ENCODE measurements around the gene C2. TPM values are rescaled to one million over a fixed set of nuclear protein-coding genes. Genes with fewer than 3 reads are reported as not detected.
A peak's percentile ranks its signal among the peaks of the same experiment; 100 is the strongest.

Gene C2
- total and polyA plus RNA-seq, 12 donors, result 4.6 to 107 (median 36.2) TPM

DNA sequence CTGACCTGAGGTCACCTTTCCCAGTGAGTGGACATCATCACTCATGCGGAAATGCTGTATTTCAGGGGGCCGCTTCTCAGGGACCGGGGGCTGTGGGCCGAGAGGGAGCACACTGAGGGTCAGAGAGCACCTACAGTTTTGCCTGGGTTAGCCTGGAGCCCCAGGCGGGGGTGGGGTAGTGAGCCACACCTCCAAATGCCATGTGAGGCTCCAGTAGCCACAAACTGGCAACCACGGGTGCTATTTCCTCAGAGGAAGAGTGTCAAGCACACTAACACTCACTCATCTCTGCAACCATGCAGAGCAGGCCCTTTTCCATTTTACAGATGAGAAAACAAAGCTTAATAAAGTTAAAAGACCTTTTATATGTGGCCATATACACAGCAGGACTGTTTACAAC is 34.7 kb upstream of the C2 start:
- Histone ChIP-seq H3K4me3 (no peak overlapping the region), H3K27ac (no peak overlapping the region), H3K27me3 (no peaks in the 10 kb centered on the region), H3K4me1 (replicated peaks in 1 of 2) (peaks cover 0 to 10% of the 10 kb centered on the region in 2 donors), H3K36me3 (replicated peaks in 1 of 2) (peaks cover 0 to 74% of the 10 kb centered on the region in 2 donors), H3K9me3 (replicated peaks in 1 of 3) (no peaks in the 10 kb centered on the region)
- 70 to 79% (median 78%) methylated on average over 6 of the region's 6 CpGs for WGBS, 4 donors
- intact Hi-C loops (cut with DNase I), result no loop called here
- TF ChIP-seq POLR2A (IDR thresholded peaks at IDR 0.05), result no peak
- TF ChIP-seq, protein P1, sequence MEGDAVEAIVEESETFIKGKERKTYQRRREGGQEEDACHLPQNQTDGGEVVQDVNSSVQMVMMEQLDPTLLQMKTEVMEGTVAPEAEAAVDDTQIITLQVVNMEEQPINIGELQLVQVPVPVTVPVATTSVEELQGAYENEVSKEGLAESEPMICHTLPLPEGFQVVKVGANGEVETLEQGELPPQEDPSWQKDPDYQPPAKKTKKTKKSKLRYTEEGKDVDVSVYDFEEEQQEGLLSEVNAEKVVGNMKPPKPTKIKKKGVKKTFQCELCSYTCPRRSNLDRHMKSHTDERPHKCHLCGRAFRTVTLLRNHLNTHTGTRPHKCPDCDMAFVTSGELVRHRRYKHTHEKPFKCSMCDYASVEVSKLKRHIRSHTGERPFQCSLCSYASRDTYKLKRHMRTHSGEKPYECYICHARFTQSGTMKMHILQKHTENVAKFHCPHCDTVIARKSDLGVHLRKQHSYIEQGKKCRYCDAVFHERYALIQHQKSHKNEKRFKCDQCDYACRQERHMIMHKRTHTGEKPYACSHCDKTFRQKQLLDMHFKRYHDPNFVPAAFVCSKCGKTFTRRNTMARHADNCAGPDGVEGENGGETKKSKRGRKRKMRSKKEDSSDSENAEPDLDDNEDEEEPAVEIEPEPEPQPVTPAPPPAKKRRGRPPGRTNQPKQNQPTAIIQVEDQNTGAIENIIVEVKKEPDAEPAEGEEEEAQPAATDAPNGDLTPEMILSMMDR (IDR thresholded peaks at IDR 0.05), result no peak
- DNase-seq, result no peak

DNA sequence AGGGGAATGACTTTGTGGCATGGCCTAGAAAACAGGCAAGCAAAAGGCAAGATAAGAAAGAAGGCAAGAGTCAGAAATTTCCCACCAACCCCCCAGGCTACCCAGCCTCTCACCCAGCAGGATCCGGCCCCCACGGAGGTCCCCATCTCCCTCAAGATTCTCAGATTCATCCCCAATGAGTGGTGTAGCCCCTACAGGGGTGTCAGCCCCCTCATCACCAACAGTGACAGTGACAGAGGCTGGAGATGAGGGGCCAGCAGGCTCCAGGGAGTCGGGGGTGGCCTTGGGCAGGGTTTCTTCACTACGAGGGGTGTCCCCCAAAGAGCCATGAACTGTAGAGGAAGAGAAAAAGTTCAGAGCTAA is 31.0 kb upstream of the C2 start:
- Histone ChIP-seq H3K9me3 (replicated peaks in 1 of 3) (no peaks in the 10 kb centered on the region), H3K4me3 (peak overlapping the region in 2 of 4 donors; percentile 64 to 75), H3K36me3 (replicated peaks in 1 of 2) (peaks cover 0 to 44% of the 10 kb centered on the region in 2 donors), H3K27me3 (no peaks in the 10 kb centered on the region), H3K27ac (peak overlapping the region in 3 of 5 donors; percentile 70 to 74 (median 74)), H3K4me1 (replicated peaks in 1 of 2) (peaks cover 6 to 26% of the 10 kb centered on the region in 2 donors)
- TF ChIP-seq, protein P1 (IDR thresholded peaks at IDR 0.05), result no peak
- no peak for TF ChIP-seq POLR2A (IDR thresholded peaks at IDR 0.05)
- no peak for DNase-seq
- intact Hi-C loops (cut with DNase I), result no loop called here
- 41 to 51% (median 41%) methylated on average over 4 of the region's 4 CpGs for WGBS, 4 donors

DNA sequence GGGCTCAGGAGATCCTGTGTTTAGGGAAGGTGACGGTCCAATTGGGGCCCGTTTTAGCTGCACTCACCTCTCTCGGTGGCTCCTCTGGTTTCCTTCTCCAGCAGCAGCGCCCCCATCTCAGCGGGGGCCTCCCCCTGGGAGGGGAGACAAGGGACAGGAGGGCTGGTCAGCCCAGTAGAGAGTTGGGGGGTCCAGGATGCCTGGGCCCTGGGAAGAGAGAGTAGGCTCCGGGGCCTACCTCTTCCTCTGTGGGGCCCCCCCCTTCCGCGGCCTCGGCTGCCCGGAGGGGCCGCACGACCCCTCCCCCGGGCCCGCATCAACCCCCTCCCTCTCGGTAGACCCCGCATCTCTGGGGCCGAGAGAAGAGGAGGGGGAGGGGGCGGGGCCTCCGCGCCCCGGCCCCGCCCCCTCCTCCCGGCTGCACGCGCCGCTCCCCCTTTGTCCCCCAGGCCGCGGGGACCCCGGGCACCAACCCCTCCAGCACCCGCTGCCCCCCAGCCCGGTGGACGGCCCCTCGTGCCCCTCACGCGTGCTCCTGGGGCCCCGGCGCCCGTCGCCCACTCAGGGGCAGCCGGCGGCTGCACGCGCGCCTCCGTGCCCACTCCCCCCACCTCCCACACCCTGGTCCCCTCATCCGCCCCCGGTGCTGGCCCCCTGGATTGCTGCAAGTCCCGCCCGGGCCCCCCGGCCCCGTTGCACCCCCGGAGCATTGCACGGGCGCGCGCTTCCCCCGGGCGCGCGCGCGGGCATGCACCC is 30.5 kb upstream of the C2 start:
- 2 to 10% (median 4%) methylated on average over 2 to 57 of the region's 62 CpGs for WGBS, 4 donors
- H3K9me3 ChIP-seq (replicated peaks in 1 of 3), result no peaks in the 10 kb centered on the region
- peak overlapping the region in 4 of 5 donors; percentile 8 to 74 (median 72) for H3K27ac ChIP-seq
- TF ChIP-seq POLR2A (IDR thresholded peaks at IDR 0.05), result no peak
- TF ChIP-seq, protein P1 (IDR thresholded peaks at IDR 0.05), result no peak
- H3K36me3 ChIP-seq (replicated peaks in 1 of 2), result peaks cover 0 to 38% of the 10 kb centered on the region in 2 donors
- intact Hi-C loops (cut with DNase I), result no loop called here
- peak overlapping the region in 2 of 4 donors; percentile 64 to 75 for H3K4me3 ChIP-seq
- peaks cover 6 to 26% of the 10 kb centered on the region in 2 donors for H3K4me1 ChIP-seq (replicated peaks in 1 of 2)
- no peak for DNase-seq
- H3K27me3 ChIP-seq, result no peaks in the 10 kb centered on the region

DNA sequence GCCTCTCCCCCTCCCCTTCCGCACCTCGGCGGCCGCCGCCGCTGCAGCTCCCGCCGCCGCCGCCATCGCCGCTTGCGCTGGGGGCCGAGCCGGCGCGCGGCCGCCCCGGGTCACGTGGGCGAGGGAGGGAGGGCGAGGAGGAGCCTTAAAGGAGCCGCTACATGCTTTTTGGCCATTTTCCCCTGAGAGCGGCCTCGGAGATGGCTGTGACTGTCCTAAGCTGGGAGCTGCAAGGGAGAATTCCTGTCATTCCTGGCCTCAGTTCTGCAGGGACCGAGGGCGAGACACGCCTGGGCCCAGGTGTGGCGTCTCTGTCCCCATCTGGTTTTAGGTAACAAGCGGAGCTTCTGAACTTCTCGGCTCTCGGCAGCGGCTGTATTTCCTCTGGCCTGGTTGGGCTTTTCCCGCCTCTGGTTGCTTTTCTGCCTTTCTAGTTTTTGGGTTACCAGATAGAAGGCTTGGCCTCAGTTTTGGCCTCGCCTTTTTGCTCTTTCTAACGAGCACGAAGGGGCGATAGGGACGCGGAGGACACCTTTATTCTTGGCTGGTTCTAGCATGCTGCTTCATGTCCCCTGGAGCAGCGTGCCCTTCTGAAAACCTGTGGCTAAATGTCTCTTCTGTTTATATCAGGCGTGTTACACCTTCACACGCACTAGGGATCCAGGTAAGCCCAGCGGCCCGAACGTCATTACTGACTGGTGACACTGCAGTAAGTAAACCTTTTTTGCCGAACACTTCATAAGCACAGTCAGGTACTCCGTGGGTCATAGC is 29.7 kb upstream of the C2 start, which contains the start of gene EHMT2:
Gene EHMT2 (minus strand): TSS at position 87 of the 771 bp plus-strand sequence. CDS start 21 bp downstream, at position 66.
- Histone ChIP-seq H3K9me3 (replicated peaks in 1 of 3) (no peaks in the 10 kb centered on the region), H3K4me3 (peak within 1 kb of the TSS; percentile 9 to 86 (median 70)), H3K27me3 (no peaks in the 10 kb centered on the region), H3K27ac (peak within 1 kb of the TSS; percentile 31 to 86 (median 70)), H3K4me1 (replicated peaks in 1 of 2) (peaks cover 9 to 31% of the 10 kb centered on the region in 2 donors), H3K36me3 (replicated peaks in 1 of 2) (peaks cover 0 to 30% of the 10 kb centered on the region in 2 donors)
- intact Hi-C loops (cut with DNase I), result no loop called here
- DNase-seq, result peak; percentile 80 to 91 (median 87)
- 0 to 1% (median 0%) methylated on average over 20 to 49 of the region's 49 CpGs for WGBS, 4 donors
- TF ChIP-seq, protein P1 (IDR thresholded peaks at IDR 0.05), result peak in 3 of 6 experiments; percentile 20 to 52 (median 25)
- TF ChIP-seq POLR2A (IDR thresholded peaks at IDR 0.05), result peak in 1 of 2 donors; percentile 87

Data from adrenal gland (tissue), 12 donors.